ENCODE data around the gene JCAD.
A peak's percentile ranks its signal among the peaks of the same experiment; 100 is the strongest.
"Not testable (repeated sequence)": the region's sequence is repeated elsewhere in the genome, so short reads cannot be mapped to it uniquely, and the experiment has no call there.

Gene JCAD, protein sequence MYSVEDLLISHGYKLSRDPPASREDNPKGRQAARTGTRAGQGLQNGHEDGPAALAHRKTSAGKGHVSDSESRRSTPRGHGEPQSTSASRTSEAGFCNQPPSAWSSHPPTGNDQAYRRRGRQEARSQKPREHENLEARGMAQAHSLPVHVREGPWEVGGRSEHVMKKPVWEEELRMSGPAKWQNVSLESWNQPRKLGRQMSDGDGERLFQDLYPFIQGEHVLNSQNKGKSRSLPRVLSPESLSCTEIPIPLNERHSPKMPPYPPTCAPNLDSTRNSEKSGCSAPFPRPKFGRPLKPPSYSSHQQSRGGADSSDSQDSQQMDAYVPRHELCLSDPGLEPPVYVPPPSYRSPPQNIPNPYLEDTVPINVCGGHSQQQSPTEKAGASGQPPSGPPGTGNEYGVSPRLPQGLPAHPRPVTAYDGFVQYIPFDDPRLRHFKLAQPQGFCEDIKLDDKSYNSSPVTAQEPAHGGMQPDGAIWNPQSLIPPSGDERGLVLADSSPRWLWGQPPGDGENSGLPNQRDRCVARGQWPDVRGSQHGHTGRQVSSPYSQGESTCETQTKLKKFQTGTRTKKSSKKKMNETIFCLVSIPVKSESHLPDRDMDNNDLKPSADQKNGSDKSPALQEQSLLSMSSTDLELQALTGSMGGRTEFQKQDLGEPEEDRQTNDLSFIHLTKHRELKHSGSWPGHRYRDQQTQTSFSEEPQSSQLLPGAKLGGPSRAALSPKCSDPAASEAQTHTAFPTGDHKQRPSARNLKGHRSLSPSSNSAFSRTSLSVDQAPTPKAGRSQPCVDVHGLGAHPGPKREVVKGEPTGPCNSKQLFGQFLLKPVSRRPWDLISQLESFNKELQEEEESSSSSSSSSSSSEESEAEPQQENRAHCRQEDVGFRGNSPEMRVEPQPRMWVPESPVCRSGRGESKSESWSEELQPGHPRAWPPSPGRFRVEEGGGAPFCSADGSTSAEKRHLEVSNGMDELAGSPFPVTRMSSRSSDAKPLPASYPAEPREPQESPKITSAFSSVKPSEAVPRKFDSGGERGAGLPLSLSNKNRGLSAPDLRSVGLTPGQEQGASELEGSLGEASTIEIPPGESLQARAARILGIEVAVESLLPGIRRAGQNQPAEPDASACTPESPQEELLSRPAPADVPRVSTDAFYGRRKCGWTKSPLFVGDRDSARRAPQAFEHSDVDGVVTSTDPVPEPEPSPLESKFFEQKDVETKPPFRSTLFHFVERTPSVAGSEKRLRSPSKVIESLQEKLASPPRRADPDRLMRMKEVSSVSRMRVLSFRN (N-terminal part only)

DNA sequence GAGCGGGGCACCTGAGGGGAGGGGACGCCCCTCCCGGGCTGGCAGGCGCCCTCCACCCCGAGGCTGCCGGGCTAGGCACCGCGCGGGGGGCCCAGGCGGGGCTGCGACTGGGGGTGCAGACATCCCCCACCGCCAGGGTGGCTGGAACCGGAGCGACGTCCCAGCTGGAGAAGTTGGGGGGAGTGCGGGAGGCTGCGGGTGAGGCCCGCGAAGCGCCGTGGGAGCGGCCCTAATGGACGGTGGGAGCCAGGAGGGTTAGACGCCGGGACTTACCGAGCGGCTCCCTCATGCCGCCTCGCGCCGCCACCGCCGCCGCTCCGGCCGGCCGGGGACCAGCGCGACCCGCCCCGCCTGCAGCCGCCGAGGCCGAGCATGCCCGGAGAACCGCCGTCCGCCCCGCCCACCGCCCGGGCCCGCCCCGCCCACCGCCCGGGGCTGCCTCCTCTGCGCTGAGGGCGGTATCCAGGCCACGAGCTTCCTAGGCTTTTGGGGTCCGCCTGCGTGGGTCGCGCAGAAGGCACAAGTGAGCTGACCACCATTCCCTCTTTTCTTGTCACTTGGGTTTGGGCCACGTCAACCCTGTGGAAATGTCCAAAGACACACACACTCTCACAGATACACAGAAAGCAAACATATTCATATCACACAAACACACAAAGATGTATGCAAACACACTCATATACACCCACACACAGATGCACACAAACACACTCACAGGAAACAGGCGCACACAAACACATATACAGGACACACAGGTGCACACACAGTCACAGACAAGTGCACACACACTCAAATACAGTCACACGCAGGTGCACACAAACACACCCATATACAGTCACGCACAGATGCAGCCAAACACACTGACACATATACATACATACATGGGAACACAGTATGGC lies at the start of gene JCAD:
Gene JCAD, minus strand, starts transcription at position 378 of the 899 bp plus-strand sequence. CDS start 11,774 bp downstream, outside the sequence.
- DNase-seq: peak; percentile 65 to 71

DNA sequence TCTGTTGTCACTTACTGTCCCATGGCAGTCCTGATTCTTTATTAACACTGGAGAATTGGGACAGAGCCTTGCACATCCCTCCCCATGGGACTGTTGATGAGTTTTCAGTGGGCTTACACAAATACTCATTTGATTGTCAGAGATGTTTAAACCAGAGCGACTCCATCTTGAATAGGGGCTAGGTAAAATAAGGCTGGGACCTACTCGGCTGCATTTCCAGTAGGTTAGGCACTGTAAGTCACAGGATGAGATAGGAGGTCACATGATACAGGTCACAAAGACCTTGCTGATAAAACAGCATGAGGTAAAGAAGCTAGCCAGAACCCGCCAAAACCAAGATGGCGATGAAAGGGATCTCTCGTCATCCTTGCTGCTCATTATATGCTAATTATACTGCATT lies 47.6 kb upstream of the JCAD start:
- DNase-seq: no peak

DNA sequence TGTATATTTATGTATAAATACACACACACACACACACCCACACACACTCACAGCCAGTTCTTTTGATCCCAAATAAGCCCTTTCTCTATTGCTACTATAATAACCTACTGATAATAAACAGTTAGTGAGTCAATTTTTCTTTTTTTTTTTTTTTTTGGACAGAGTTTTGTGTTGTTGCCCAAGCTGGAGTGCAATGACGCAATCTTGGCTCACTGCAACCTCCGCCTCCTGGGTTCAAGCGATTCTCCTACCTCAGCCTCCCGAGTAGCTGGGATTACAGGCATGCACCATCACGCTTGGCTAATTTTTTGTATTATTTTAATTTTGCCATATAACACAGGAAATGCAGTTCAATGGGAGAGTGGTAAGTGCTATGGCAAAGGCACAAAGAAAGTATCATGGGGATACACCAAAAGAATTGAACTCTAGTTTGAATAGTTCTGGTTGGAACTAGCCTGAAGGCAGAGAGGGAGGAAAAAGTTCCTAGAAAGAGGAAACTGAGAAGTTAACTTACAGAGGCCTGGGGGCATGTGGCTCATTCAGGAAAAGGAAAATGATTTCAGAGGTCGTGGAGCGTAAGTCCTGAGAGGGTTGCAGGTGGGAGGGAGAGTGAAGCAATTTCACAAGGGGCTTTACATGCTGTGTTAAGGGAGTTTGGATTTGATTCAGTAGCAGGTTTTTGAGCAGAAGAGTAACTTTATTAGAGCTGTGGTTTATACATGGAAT lies 44.4 kb upstream of the JCAD start:
- peak in 1 of 2 experiments; percentile 15 for DNase-seq

DNA sequence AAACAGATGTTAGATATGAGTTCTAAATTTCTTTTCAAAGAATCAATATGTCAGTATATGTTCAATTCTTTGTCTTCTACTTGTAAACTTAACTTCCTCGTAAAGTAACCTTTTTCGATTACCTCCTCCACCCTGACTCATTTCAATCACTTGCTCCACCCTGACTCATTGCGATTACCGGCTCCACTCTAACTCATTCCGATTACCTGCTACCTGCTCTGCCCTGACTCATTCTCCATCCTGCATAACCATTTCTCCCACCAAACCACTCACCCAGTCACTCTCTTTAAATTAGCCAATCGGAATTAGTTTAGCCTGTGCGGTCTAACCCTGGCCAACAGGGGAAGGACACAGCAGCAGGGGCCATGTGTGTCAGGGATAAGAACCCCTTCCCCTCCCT lies 40.3 kb upstream of the JCAD start:
- DNase-seq: not testable (repeated sequence)

DNA sequence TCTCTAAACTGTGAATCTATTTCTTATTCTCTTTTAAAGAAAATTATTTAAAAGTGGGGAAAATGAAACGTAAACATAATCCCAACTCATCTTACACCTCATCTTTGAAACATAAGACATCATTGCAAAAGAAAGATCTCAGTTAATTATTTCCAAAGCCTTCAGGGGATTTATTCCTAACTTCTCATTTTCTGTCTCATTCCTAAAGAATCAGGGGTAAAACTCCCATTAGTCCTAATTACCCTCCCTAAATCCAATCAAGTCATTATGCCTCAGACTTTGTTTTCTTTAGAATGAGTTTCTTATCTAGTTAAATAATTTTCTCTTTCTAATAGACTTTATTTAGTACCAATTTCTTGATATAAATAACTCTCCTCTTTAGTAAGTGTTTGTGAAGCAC lies 39.7 kb upstream of the JCAD start:
- no peak for DNase-seq

DNA sequence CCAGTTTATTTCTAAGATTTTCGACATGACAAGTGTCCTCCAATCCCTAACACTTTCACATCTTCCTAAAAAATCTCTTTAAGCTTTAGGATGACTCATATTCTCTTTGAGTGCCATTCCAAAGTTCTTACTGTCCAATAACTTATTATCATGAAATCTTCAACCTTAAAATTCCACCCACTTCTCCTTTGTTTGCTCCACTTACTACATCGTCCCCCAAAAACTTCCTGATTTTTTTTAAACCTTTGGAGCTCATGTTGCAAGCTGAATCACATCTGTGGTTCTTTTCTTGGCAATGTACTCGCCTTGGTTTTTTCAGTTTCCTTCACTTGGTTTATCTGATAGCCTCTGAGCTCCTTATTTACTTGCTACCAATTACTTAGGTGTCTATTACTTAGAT lies 39.2 kb upstream of the JCAD start:
- DNase-seq: peak; percentile 34 to 36

DNA sequence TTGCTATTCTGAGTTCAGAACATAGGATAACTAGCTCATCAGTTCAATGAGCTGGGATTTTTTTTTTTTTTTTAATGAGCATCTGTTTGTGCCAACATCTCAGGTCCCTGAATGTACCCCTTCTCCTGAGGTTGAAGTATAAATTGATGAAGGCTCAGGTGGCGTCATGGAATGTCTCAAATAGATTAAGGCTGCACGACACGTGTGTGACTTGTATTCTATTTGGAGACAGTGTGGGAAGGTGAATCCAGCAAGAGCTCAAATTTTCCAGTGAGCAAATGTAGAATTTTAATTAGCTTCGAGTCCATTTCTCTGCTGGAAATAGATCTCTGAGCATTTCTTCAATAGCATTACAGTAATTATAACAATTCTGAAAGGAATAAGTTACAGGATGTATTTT lies 37.2 kb upstream of the JCAD start:
- no peak for DNase-seq

DNA sequence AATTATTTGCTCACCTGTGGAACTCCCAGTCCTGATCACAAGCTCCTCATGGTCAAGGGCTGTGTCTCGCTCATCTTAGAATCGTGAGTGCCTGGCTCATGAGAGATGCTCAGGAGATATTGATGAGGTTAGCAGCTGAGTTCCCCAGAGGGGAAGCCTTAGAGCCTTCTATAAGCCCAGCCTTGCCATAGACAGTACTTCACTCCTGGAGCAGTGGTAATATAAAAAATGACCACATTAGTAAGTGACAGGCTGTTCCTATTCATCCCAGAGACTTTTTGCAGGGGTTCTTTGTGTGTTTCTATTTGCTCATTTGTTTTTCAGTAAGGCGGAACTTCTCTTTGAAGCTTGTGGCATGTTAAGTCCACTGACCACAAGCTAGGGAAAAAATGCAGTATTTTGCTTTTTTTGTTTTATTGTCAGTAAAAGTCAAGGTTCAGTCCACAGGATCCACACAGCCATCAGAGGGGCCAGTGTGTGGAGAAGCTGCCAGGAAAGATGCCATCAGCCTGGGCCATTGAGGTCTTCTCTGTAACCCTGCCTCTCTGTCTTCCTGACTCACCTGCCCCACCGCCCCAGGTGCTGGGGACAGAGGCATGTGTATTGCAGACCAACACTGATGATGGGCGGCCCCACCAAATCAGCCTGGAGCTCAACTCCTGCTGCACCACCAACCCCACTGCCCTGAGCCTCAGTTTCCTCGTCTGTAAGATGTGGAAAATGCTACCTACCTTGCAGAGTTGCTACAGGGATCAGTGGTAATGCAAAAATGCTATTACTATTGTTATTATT lies 36.4 kb upstream of the JCAD start:
- no peak for DNase-seq

DNA sequence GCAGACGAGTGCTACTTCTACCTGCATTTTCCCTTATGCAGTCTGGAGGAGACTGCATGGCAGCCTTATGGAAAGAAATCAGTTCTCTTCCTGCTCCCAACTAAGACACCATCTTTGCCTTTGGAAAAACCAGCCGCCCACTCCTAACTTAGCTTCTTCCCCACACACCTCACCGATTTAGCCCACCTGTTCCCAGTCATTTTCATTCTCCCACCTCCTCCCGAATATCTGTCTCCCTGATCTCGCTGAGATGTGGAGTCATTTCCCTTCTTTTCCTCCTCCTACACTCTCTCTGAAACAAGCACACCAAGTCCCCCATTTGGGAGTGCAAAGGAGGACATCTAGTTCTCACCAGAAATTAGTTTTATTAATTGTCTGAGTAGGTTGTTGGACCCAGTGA lies 35.2 kb upstream of the JCAD start:
- DNase-seq: no peak

DNA sequence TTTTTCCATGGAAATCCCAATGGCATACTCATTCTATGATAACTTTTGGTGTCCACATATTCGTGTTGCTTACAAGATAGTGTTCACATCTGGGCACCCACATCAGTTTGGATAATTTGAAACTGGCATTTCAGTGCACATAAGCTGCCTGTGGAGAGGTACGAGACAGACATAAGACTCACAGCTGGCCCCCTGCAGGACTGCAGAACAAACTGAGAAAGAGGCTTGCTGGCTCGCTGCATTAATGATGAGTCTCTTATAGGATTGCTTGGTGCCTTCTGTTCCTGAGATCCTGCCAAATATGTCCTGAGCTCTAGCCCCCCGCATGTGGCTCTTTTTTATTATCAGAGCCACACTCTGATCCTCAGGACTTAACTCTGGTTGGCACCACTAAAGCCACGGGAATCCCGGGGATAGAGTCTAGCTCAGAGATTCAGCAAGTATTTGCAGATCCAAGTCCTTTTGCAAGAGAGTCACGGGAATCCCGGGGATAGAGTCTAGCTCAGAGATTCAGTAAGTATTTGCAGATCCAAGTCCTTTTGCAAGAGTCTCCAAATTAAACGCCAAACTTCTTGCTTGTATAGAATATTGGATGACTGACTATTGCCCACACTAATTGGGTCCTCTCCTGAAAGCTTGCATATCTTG lies 34.0 kb upstream of the JCAD start:
- DNase-seq: no peak

DNA sequence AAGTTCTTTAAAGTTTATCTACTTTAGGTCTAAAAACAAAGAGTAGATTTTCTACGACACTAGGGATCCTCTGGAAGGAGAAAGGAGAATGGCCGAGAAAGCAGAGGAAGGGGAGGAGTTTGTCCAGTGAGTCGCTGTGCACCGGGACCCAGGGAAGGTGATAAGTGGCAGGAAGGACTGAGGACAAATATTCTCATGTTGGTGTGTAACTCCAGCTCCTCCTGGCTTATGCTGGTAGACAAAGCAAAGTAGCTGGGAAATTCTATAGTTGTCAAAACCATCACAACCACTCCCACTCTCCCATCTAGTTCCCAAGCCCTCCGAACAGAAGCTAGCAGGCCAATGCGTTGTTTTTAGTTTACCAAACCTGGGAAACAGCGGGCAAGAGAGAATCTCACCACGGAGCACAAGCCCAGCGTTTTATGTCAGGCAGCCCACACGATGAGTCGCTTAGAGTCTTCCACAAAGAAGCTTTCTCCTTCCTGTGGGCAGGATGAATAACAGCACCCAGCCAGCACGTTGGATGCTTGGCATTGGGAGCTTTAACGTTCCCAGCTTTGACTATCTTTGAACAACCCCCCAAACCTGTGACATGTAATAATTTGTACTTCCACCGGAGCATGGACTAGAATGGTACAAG lies 32.9 kb upstream of the JCAD start:
- DNase-seq: peak; percentile 37 to 51

DNA sequence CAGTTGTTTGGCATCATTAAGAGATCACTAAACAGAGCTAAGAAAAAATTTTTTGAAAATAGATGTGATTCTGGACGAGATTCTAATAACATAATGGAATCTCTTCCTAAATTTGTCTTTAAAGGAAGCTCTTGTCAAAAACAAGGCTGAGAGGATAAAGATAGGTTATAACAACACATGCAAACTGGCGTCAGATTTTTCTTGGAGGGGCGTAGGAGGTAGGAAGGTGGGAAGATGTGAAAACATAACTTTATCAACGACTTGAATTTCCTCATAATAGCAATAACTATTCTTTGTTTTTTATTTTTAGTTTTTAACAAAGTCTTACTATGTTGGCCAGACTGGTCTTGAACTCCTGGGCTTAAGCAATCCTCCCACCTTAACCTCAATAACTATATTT lies 31.8 kb upstream of the JCAD start:
- DNase-seq: no peak

DNA sequence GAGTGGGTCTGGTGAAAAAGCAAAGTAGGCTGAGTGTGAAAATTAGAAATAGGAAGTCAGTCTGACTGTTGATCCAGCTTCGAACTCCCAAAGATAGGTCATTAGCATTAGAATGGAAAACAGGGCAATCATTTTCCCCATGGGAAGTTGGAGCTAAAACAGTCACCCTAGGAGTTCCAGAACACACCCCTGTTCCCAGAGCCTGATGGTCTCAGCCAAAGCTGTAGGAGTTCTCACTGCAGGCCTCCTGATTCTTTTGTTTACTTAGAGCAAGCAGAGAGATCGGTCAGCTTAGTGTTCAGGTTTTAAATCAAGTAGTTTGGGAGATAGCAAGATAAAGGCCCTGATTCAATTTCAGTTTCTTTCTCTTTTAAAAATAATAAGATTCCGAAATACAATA lies 28.8 kb upstream of the JCAD start:
- no peak for DNase-seq

DNA sequence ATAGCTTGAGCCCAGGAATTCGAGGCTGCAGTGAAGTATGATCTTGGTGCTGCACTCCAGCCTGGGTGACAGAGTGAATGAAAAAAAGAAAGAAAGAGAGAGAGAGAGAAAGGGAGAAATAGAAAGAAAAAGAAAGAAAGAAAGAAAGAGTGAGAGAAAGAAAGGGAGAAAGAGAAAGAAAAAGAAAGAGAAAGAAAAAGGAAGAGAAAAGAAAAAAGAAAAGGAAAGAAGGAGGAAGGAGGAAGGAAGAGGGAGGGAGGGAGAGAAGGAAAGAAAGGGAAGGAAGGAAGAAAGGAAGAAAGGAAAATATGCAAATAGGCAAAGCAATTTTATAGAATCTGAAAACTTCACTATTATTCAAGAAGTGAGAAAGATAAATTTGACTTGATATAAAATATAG lies 24.5 kb upstream of the JCAD start:
- no peak for DNase-seq

DNA sequence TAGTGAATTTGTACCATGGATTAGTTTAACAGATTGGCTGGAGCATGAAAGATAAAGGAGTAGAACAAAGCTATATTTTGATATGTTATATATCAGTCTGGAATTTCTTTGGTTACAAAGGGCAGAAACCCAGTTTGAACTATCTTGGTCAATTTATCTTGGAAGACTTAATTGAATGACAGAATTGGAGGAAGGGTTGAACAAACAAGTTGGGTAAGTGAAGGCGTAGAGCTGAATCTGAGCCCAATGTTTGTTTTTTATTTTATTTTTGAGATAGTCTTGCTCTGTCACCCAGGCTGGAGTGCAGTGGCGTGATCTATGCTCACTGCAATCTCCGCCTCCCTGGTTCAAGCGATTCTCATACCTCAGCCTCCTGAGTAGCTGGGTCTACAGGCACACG lies 21.8 kb upstream of the JCAD start:
- DNase-seq: no peak

DNA sequence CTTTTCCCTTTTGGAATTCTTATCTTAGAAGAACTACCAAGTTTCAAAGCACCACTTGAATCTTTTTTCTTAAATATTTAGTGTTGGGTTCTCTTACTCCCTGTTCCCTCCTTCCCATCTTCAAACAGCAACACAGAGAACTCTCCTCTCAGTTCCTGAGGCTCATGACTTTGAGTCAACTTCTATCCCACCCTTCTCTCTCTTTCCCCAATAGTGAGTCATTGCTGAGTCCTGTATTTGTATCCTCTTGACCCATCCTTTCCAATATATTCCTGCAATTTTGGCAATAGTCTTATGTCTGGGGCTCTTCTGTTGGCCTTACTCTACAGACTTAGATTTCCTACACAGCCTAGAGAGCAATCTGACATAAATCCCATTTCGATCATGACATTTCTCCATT lies 20.8 kb upstream of the JCAD start:
- no peak for DNase-seq

DNA sequence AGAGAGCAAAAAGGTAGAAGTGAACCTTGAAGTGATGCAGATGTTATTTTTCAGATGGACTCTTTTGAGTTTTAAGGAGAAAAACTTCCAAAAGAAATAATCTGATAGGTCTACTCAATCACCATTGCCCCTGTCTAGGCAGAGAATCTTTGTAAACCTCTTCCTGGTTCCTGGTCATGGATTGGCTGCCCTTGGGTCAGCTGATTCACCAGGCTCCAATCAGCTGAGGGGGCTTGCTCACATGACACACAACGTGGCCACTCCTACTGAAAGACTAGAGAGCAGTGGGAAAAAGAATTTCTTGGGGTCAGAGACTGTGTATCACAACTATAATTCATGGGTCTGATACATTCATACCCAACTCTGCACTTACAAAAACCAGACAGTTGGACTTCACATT lies 20.0 kb upstream of the JCAD start:
- DNase-seq: no peak

DNA sequence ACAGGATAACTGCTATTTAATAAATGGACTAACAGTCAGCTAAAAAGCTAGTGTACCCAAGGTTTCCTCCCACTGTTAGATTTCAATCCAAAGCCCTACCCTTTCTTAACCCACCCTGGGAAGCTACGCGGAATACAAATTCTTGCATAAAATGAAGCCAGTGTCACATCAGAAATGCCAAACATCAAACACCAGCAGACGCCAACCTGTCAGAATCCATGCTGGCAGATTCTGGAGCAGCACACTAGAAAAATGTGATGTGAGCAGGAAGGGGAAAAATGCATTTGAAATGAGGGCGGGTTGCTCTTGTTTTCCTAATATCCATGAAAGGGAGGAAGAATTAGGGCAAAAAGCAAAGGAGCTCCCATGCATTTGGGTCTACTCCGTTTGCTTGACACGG lies 16.1 kb upstream of the JCAD start:
- no peak for DNase-seq

DNA sequence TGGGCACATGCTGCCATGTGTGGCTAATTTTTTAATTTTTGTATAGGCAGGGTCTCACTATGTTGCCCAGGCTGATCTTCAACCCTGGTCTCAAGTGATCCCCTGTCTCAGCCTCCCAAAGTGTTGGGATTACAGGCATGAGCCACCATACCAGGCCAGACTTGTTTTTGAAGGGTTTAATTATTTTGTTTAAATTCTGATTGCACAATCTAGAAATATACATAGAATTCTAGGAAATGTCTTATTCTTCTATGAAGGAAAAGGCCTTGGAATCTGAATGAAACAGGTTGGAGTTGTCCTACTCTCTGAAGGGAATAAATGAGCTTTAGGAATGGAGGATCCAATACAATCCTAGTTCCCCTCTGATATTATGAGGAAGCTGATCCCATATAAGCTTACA lies 15.5 kb upstream of the JCAD start:
- DNase-seq: no peak

DNA sequence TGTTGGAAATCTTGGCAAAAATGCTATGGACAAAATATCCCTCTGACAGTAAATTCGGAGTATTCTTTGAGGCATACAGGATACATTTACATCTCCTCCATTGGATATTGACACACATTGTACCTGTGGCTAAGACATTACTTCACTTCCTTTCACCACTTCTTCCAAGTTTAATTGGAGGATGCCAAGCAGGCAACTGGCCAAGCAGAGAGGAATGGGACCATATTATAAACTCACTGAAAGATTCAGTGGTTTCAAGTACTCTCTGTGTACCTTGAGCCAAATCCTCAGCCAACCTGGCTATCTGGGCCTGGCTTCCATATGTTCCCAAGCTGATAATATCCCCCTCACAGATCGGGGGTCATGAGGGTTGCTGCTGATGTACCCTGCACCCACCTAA lies 14.7 kb upstream of the JCAD start:
- DNase-seq: no peak
